Gastrocnemius medialis (tissue), 4 donors: ENCODE data around the gene IP6K3.
A peak's percentile ranks its signal among the peaks of the same experiment; 100 is the strongest.

ENCODE experiments used
- POLR2A ChIP-seq, 2 donors: fragments of 450-650 bp; IDR thresholded peaks; one replicate each; pipeline ENCODE4 v1.6.1; 2017; ENCODE audit warnings: antibody characterized with exemption in 2 of 2, mild to moderate bottlenecking in 2 of 2, moderate library complexity in 2 of 2
- TF ChIP-seq, protein P1 (sequence below), 5 experiments: fragments of 450-650 bp in 3 of 5; fragments of 200-600 bp in 2 of 5; sonication (generic) in 2 of 5; IDR thresholded peaks in 4 of 5; conservative IDR thresholded peaks in 1 of 5; 1 replicate in 4 of 5; 2 replicates in 1 of 5; pipeline ENCODE4 v1.5.1; 2016 to 2019; ENCODE audit warnings: antibody characterized with exemption in 5 of 5, mild to moderate bottlenecking in 3 of 5, moderate library complexity in 3 of 5

DNA sequence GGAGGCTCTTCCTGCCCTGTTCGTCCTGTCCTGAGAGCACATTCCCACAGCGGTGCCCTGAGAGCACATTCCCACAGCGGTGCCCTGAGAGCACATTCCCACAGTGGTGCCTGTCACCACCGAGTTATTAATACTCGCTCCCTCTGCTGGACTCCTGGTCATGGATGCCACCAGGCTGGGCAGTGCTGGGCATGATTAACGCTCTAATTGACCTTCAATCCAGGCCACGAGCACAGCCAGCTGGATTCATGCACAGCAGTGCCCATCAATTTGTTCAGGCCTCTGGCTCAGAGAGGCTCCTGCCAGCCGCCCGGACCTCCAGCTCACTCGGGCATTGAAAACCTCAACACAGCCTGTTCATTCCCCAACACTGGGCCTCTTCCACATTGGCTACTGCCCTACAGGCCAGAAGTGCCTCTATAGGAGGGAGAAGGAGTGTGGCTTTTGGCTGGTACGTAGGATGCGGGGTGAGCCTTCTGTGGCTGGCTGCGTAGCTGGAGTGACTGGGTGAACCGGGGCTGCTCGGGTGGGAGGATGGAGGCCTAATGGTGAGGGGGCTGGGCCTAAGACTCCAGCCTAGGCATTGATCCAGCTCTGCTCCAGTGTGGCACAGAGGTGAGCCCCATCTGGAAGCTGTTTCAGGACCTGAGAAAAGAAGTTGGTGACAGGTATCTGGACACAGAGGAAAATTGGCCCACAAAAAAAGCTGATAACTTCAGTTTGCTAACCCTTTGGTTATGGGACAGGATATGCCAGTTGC, 9.3 kb downstream of the IP6K3 start:
- TF ChIP-seq, protein P1, sequence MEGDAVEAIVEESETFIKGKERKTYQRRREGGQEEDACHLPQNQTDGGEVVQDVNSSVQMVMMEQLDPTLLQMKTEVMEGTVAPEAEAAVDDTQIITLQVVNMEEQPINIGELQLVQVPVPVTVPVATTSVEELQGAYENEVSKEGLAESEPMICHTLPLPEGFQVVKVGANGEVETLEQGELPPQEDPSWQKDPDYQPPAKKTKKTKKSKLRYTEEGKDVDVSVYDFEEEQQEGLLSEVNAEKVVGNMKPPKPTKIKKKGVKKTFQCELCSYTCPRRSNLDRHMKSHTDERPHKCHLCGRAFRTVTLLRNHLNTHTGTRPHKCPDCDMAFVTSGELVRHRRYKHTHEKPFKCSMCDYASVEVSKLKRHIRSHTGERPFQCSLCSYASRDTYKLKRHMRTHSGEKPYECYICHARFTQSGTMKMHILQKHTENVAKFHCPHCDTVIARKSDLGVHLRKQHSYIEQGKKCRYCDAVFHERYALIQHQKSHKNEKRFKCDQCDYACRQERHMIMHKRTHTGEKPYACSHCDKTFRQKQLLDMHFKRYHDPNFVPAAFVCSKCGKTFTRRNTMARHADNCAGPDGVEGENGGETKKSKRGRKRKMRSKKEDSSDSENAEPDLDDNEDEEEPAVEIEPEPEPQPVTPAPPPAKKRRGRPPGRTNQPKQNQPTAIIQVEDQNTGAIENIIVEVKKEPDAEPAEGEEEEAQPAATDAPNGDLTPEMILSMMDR (IDR thresholded peaks at IDR 0.05 in 4 of 5, conservative IDR thresholded peaks at IDR 0.05 in 1 of 5): no peak
- peak in 1 of 2 donors; percentile 40 for TF ChIP-seq POLR2A (IDR thresholded peaks at IDR 0.05)
